ENCODE measurements around the gene RPL39. TPM values are rescaled to one million over a fixed set of nuclear protein-coding genes. Genes with fewer than 3 reads are reported as not detected.

The RPL39 gene
- total RNA-seq, 4 donors from 2014 or later: 3,033 to 5,904 (median 3,913) TPM

GRCh38 chrX:119745283-119745848 is 46.1 kb downstream of the RPL39 start:
- Histone ChIP-seq H3K4me3 (no peak overlapping the region), H3K9me3 (no peaks in the 10 kb centered on the region), H3K27ac (no peak overlapping the region), H3K4me1 (no peaks in the 10 kb centered on the region), H3K27me3 (no peaks in the 10 kb centered on the region), H3K36me3 (no peaks in the 10 kb centered on the region)
- ATAC-seq (no peak), DNase-seq (no peak)
- no peak for TF ChIP-seq POLR2A (IDR thresholded peaks at IDR 0.05)
- no peak for TF ChIP-seq CTCF (IDR thresholded peaks at IDR 0.05 in 4 of 5, conservative IDR thresholded peaks at IDR 0.05 in 1 of 5)
- in situ Hi-C loops (cut with MboI; ENCODE audit: low sequenced_read_pairs in 4 of 4): loop anchor here in 2 of 4 donors (25.0 kb wide), 2 partner anchors 133 to 233 kb away; partner anchors contain the start of gene NKRF (in 1 of the 2)
- intact Hi-C loops (cut with DNase I; ENCODE audit: low total_unique reads): no loop called here

GRCh38 chrX:119738742-119739141 is 52.7 kb downstream of the RPL39 start:
- Histone ChIP-seq H3K36me3 (no peaks in the 10 kb centered on the region), H3K4me1 (no peaks in the 10 kb centered on the region), H3K27me3 (no peaks in the 10 kb centered on the region), H3K4me3 (no peak overlapping the region), H3K27ac (no peak overlapping the region), H3K9me3 (no peaks in the 10 kb centered on the region)
- in situ Hi-C loops (cut with MboI; ENCODE audit: low sequenced_read_pairs in 4 of 4) (loop anchor here in 2 of 4 donors (10.0 to 25.0 kb wide), 3 partner anchors 126 to 226 kb away; partner anchors contain the start of gene NKRF (in 1 of the 2)), intact Hi-C loops (cut with DNase I; ENCODE audit: low total_unique reads) (no loop called here)
- TF ChIP-seq CTCF (IDR thresholded peaks at IDR 0.05 in 4 of 5, conservative IDR thresholded peaks at IDR 0.05 in 1 of 5): no peak
- no peak for TF ChIP-seq POLR2A (IDR thresholded peaks at IDR 0.05)
- DNase-seq (no peak), ATAC-seq (no peak)

Other genes starting within 250 kb of the RPL39 start
- gene STEEP1, start 226.2 kb downstream of the RPL39 start, total RNA-seq: 10 to 100 TPM; 15.3 to 38.0 (median 17.3) TPM
- 10 to 100 TPM; 28.1 to 41.7 (median 35.9) TPM for gene UBE2A, start 217.1 kb downstream of the RPL39 start, total RNA-seq
- 1 to 10 TPM; 2.5 to 5.1 (median 4.3) TPM for gene NKRF, start 185.2 kb downstream of the RPL39 start, total RNA-seq
- 10 to 100 TPM in 1 of 4 donors, 1 to 10 TPM in 3; 1.2 to 11.1 (median 3.5) TPM for gene SEPTIN6, start 98.5 kb downstream of the RPL39 start, total RNA-seq
- gene SOWAHD, start 33.0 kb downstream of the RPL39 start, total RNA-seq: under 1 TPM in 1 of 4 donors, not detected in 3; 0.76 TPM
- gene UPF3B, start 61.3 kb upstream of the RPL39 start, total RNA-seq: 1 to 10 TPM; 4.7 to 6.3 (median 5.7) TPM
- 10 to 100 TPM in 2 of 4 donors, 1 to 10 TPM in 2; 8.9 to 15.7 (median 12.1) TPM for gene RNF113A, start 80.1 kb upstream of the RPL39 start, total RNA-seq
- 100 to 1,000 TPM; 101 to 119 (median 105) TPM for gene NDUFA1, start 80.2 kb upstream of the RPL39 start, total RNA-seq
- gene AKAP14, start 104.3 kb upstream of the RPL39 start, total RNA-seq: not detected
- gene NKAP, start 152.1 kb upstream of the RPL39 start, total RNA-seq: 1 to 10 TPM; 3.4 to 5.1 (median 4.3) TPM